Lower leg skin (tissue), 4 donors: ENCODE measurements around the gene C14orf119. TPM values are rescaled to one million over a fixed set of nuclear protein-coding genes. Genes with fewer than 3 reads are reported as not detected.

ENCODE experiments used
- DNase-seq, 2 donors: peaks; one replicate each; pipeline ENCODE4 v3.0.0-alpha.2; 2019; ENCODE audit warnings: low spot score in 2 of 2
- H3K4me3 ChIP-seq: fragments of 200-600 bp; sonication (generic); 2 replicates; pipeline ENCODE4 v1.5.1; 2017; ENCODE audit warnings: mild to moderate bottlenecking, low read depth; ENCODE audit not compliant: poor library complexity, severe bottlenecking
- POLR2A ChIP-seq, 2 donors: fragments of 450-650 bp; IDR thresholded peaks; one replicate each; pipeline ENCODE4 v1.6.1; 2016 to 2017; ENCODE audit warnings: antibody characterized with exemption in 2 of 2, mild to moderate bottlenecking in 1 of 2, moderate library complexity in 1 of 2
- WGBS, 2 donors: methylation state at CpG; one replicate each; pipeline ENCODE4 v1.1.5; 2018; 5-methylcytosine and 5-hydroxymethylcytosine counted together
- intact Hi-C: fragments of 100-400 bp; cut with DNase I; formaldehyde crosslinking; loops from one replicate; pipeline ENCODE4 v1.15.0; 2023; ENCODE audit warnings: low total_unique reads
- total RNA-seq, 4 donors: library from RNA; depleted of rRNA; stranded (reverse); fragments of >200 nt; gene quantifications; one replicate each; pipeline ENCODE4 v1.1.0, GENCODE V29; 2016
- TF ChIP-seq, protein P1 (sequence below), 3 donors: fragments of 450-650 bp; IDR thresholded peaks; one replicate each; pipeline ENCODE4 v1.5.1; 2016; ENCODE audit warnings: antibody characterized with exemption in 3 of 3, mild to moderate bottlenecking in 3 of 3, moderate library complexity in 2 of 3

C14orf119 gene
- total RNA-seq, 4 donors from 2014 or later, result 14.5 to 29.8 (median 19.7) TPM

DNA sequence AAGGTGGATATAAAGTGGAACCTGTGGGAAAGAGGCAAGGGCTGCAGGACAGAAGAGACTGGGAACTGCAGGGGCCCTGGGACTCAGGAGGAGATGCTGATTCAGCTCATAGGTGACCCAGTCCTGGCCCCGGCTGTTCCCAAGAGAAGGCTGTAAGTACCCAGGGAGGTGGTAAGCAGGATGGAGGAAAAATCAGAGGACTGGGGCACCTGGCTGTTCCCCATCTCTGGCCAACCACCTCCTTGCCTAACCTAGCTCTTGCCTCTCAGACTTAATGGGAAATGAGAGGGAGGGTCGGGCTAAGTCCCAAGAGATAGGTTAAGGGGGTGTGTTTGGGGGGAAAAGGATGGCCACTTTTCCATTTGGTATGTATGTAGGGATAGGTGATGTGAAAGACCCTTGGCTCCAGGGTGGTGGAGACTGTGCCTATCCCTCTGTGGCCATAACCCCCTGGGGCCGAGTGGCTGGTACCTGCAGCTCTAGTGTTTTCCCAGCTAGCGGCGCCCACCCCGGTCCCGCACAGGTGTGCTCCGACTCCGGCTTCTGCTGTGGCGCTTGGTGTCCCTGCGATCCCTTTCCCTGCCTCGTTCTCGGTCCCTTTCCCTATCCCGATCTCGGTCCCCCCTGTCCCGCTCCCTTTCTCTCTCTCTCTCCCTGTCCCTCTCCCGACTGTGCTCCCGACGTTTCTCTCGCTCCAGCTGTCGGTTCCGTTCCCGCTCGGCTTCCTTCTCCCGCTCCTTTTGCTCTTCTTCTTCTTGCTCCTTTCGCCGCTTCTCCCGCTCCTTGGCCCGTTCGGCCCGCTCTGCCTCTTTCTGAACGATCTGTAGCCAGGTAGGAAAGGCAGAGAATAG lies 36.4 kb upstream of the C14orf119 start:
- peak in 1 of 2 donors; percentile 85 for DNase-seq
- 90% methylated on average over 32 of the region's 32 CpGs for WGBS, 2 donors
- H3K4me3 ChIP-seq, result no peak overlapping the region
- intact Hi-C loops, result loop anchor here (2.0 kb wide), 1 partner anchor 72 kb away; no protein-coding TSS in a partner anchor
- no peak for TF ChIP-seq POLR2A (IDR thresholded peaks at IDR 0.05)
- TF ChIP-seq, protein P1, sequence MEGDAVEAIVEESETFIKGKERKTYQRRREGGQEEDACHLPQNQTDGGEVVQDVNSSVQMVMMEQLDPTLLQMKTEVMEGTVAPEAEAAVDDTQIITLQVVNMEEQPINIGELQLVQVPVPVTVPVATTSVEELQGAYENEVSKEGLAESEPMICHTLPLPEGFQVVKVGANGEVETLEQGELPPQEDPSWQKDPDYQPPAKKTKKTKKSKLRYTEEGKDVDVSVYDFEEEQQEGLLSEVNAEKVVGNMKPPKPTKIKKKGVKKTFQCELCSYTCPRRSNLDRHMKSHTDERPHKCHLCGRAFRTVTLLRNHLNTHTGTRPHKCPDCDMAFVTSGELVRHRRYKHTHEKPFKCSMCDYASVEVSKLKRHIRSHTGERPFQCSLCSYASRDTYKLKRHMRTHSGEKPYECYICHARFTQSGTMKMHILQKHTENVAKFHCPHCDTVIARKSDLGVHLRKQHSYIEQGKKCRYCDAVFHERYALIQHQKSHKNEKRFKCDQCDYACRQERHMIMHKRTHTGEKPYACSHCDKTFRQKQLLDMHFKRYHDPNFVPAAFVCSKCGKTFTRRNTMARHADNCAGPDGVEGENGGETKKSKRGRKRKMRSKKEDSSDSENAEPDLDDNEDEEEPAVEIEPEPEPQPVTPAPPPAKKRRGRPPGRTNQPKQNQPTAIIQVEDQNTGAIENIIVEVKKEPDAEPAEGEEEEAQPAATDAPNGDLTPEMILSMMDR (IDR thresholded peaks at IDR 0.05), result no peak

DNA sequence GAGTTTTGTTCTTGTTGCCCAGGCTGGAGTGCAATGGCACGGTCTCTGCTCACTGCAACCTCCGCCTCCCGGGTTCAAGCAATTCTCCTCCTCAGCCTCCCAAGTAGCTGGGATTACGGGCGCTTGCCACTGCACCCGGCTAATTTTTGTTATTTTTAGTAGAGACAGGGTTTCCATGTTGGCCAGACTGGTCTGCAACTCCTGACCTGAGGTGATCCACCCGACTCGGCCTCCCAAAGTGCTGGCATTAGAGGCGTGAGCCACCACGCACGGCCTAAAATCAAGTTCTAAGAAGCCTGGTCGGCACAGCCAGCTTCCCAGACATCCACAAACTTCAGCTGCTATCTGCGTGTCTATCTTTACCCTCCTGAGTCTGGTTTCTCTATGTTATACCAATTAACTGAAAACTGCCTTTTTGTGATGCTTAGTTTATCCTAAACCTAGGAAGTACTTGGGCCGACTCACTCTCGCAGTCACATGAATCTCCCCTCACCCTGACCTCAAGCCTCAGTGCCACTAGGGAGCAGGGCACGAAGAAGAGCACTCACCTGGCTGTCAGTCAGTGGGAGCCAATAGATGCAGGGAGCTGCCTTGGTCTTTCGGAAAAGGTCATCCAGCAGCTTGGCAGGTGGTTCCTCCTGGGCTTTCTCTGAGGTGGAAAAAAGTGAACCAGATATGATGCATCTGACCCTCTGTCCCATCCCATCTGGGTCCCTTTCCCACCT lies 34.6 kb upstream of the C14orf119 start:
- peak in 1 of 2 donors; percentile 79 for DNase-seq
- intact Hi-C loops, result no loop called here
- 93 to 94% methylated on average over 17 of the region's 17 CpGs for WGBS, 2 donors
- TF ChIP-seq POLR2A (IDR thresholded peaks at IDR 0.05), result no peak
- TF ChIP-seq, protein P1 (IDR thresholded peaks at IDR 0.05), result no peak
- H3K4me3 ChIP-seq, result no peak overlapping the region

DNA sequence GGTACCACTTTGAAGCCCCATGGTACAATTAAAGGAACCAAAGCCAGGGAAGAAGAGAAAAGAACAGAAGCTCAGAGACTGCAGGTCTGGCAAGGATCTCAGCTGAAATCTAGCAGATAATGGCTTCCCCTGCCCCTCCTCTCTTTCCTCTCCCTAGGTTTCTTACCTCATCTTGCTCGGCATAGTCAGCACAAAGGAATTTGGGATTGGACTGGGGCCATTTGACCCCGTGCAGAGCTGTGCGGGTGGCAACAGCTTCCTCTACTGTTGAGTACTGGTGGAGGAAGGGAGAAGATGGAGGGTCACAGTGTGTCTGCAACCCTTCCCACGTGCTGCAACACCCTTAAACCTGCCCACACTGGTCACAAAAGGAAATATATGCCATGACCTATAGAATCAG lies 33.3 kb upstream of the C14orf119 start:
- TF ChIP-seq, protein P1 (IDR thresholded peaks at IDR 0.05), result no peak
- no peak for TF ChIP-seq POLR2A (IDR thresholded peaks at IDR 0.05)
- 10 to 20% methylated on average over 4 of the region's 4 CpGs for WGBS, 2 donors
- H3K4me3 ChIP-seq, result no peak overlapping the region

DNA sequence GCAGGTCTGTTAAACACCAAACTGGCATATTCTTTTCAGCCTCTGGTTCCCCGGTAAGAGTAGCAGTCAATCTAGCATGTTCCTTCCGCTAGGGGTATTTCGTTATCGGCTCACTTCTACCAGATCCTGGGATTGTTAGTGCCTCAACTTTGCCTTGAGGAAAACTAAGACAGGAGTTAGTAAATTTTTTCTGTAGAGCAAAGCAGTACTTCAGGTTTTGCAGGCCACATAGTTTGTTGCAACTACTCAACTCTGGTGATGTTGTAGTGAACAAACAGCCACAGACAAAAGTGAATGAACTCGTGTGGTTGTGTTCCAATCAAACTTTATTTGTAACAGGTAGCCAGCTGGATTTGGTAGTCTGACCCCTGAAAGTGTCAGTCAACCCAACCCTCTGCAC lies 31.7 kb upstream of the C14orf119 start:
- no peak for TF ChIP-seq POLR2A (IDR thresholded peaks at IDR 0.05)
- TF ChIP-seq, protein P1 (IDR thresholded peaks at IDR 0.05), result no peak
- H3K4me3 ChIP-seq, result no peak overlapping the region
- no peak for DNase-seq
- WGBS, 2 donors, result 79 to 85% methylated on average over 5 of the region's 5 CpGs
- intact Hi-C loops, result no loop called here

More for the DNA sequence above, 33.3 kb upstream of the C14orf119 start:
- DNase-seq, result peak; percentile 74 to 92
- intact Hi-C loops, result no loop called here

DNA sequence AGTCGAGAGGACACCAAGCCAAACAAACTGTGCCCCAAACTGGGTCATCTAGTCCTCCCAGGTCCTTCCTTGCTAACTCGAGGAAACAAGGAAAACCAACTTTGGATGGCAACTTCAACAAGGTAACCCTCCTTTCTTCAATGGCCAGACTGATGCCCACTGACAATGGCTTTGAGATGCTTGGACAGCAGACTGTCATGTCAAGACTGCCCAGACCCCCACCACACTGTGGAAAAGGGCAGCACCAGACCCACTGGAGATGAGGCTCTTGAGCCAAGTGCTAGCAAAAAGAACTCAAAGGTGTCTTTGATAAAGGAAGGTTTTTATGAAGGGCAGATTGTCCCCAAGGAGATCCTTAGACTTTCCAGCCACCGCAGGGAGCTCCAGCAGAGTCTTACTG lies 28.9 kb upstream of the C14orf119 start:
- 77 to 88% methylated on average over 3 of the region's 3 CpGs for WGBS, 2 donors
- no peak overlapping the region for H3K4me3 ChIP-seq
- DNase-seq, result peak in 1 of 2 donors; percentile 0
- TF ChIP-seq POLR2A (IDR thresholded peaks at IDR 0.05), result no peak
- TF ChIP-seq, protein P1 (IDR thresholded peaks at IDR 0.05), result no peak
- intact Hi-C loops, result no loop called here
